GM12878 (cell line): ENCODE results near the gene ADM2. TPM values are rescaled to one million over a fixed set of nuclear protein-coding genes. Genes with fewer than 3 reads are reported as not detected.
A peak's percentile ranks its signal among the peaks of the same experiment; 100 is the strongest.

Experiments used
- ATF3 ChIP-seq: IDR thresholded peaks from 2 replicates; pipeline ENCODE4 v1.6.1; 2011; ENCODE audit warnings: low read depth, mild to moderate bottlenecking, low read length, moderate library complexity, borderline replicate concordance; ENCODE audit errors: extremely low read depth
- BHLHE40 ChIP-seq, 2 experiments: fragments of 450-650 bp in 1 of 2; IDR thresholded peaks; 2 replicates each; pipeline ENCODE4 v1.6.1; 2011 to 2017; ENCODE audit warnings: low read depth in 2 of 2, borderline replicate concordance in 1 of 2, improper control_type of control experiment in 1 of 2, low read length in 1 of 2, mild to moderate bottlenecking in 1 of 2
- CEBPB ChIP-seq, 2 experiments: fragments of 150-350 bp in 1 of 2; IDR thresholded peaks; 2 replicates each; pipeline ENCODE4 v1.6.1; 2012 to 2014; ENCODE audit warnings: low read depth in 2 of 2, low read length in 2 of 2, borderline replicate concordance in 1 of 2, inconsistent platforms in 1 of 2
- E4F1 ChIP-seq: fragments of 450-650 bp; IDR thresholded peaks from 2 replicates; pipeline ENCODE4 v1.6.1; 2018; ENCODE audit warnings: borderline replicate concordance, mild to moderate bottlenecking; ENCODE audit not compliant: partially characterized antibody
- ESRRA ChIP-seq: IDR thresholded peaks from 2 replicates; pipeline ENCODE4 v1.6.1; 2012; ENCODE audit warnings: mild to moderate bottlenecking, low read length, improper control_type of control experiment
- ETV6 ChIP-seq, 2 experiments: fragments of 450-650 bp in 1 of 2; IDR thresholded peaks in 1 of 2; conservative IDR thresholded peaks in 1 of 2; 2 replicates each; pipeline ENCODE4 v1.6.1; 2014; ENCODE audit warnings: antibody characterized with exemption in 1 of 2, borderline replicate concordance in 1 of 2, low read depth in 1 of 2, mild to moderate bottlenecking in 1 of 2, moderate library complexity in 1 of 2
- FOXK2 ChIP-seq: fragments of 450-650 bp; IDR thresholded peaks from 2 replicates; pipeline ENCODE4 v1.6.1; 2017; ENCODE audit warnings: mild to moderate bottlenecking, moderate library complexity
- HCFC1 ChIP-seq: fragments of 150-350 bp; IDR thresholded peaks from 2 replicates; pipeline ENCODE4 v1.6.1; 2014; ENCODE audit warnings: low read length
- HSF1 ChIP-seq: fragments of 150-350 bp; IDR thresholded peaks from 2 replicates; pipeline ENCODE4 v1.6.1; 2014; ENCODE audit warnings: mild to moderate bottlenecking, low read depth, low read length
- IKZF1 ChIP-seq: fragments of 450-650 bp; conservative IDR thresholded peaks from 2 replicates; pipeline ENCODE4 v1.6.1; 2017; ENCODE audit warnings: antibody characterized with exemption, mild to moderate bottlenecking
- JUND ChIP-seq: IDR thresholded peaks from 2 replicates; pipeline ENCODE4 v1.6.1; 2012; ENCODE audit warnings: low read depth, mild to moderate bottlenecking, low read length, improper control_type of control experiment, moderate library complexity
- MAX ChIP-seq: IDR thresholded peaks from 2 replicates; pipeline ENCODE4 v1.6.1; 2012; ENCODE audit warnings: low read depth, low read length, improper control_type of control experiment
- MYC ChIP-seq: IDR thresholded peaks from 2 replicates; pipeline ENCODE4 v1.6.1; 2011; ENCODE audit warnings: mild to moderate bottlenecking, low read length, moderate library complexity, inconsistent platforms; ENCODE audit not compliant: insufficient read depth, insufficient replicate concordance, insufficient read length, severe bottlenecking
- NBN ChIP-seq: fragments of 450-650 bp; IDR thresholded peaks from 2 replicates; pipeline ENCODE4 v1.6.1; 2016
- NFYA ChIP-seq: IDR thresholded peaks from 2 replicates; pipeline ENCODE4 v1.6.1; 2011; ENCODE audit warnings: low read depth, mild to moderate bottlenecking, low read length, improper control_type of control experiment, borderline replicate concordance
- NKRF ChIP-seq: fragments of 450-650 bp; conservative IDR thresholded peaks from 2 replicates; pipeline ENCODE4 v1.6.1; 2017; ENCODE audit warnings: mild to moderate bottlenecking, moderate library complexity
- POLR2A ChIP-seq: IDR thresholded peaks from 2 replicates; pipeline ENCODE4 v1.6.1; 2011; ENCODE audit warnings: low read depth, mild to moderate bottlenecking, low read length
- RFX5 ChIP-seq: IDR thresholded peaks from 2 replicates; pipeline ENCODE4 v1.6.1; 2011; ENCODE audit warnings: low read depth, low read length, improper control_type of control experiment
- SIN3A ChIP-seq: IDR thresholded peaks from 2 replicates; pipeline ENCODE4 v1.6.1; 2012; ENCODE audit warnings: low read depth, low read length, improper control_type of control experiment
- SIX5 ChIP-seq: IDR thresholded peaks from 2 replicates; pipeline ENCODE4 v1.6.1; 2011; ENCODE audit warnings: mild to moderate bottlenecking, low read depth, low read length, moderate library complexity; ENCODE audit not compliant: severe bottlenecking
- SREBF1 ChIP-seq: IDR thresholded peaks from 2 replicates; pipeline ENCODE4 v1.6.1; 2012; ENCODE audit warnings: mild to moderate bottlenecking, low read length
- TCF12 ChIP-seq: IDR thresholded peaks from 2 replicates; pipeline ENCODE4 v1.6.1; 2011; ENCODE audit warnings: low read depth, mild to moderate bottlenecking, low read length
- TCF3 ChIP-seq: IDR thresholded peaks from 2 replicates; pipeline ENCODE4 v1.6.1; 2012; ENCODE audit warnings: low read depth, mild to moderate bottlenecking, low read length, borderline replicate concordance; ENCODE audit not compliant: insufficient read depth
- TCF7 ChIP-seq: IDR thresholded peaks from 2 replicates; pipeline ENCODE4 v1.6.1; 2014; ENCODE audit warnings: antibody characterized with exemption, borderline replicate concordance
- polyA plus RNA-seq, 11 experiments: library from polyadenylated mRNA; depleted of rRNA in 4 of 11; unstranded in 6 of 11; stranded (reverse) in 5 of 11; fragments of >200 nt; fragmentation: Nextera tagmentation in 4 of 11; fragmentation: Illumina TruSeq in 1 of 11; extraction: Ambion mirVana in 4 of 11; extraction: Trizol in 1 of 11; gene quantifications; 1 replicate in 1 of 11; 2 replicates in 10 of 11; pipeline versions ENCODE4 v1.2.1 to v1.2.3, GENCODE V29; 2011 to 2016; ENCODE audit warnings: inconsistent platforms in 2 of 11, missing spikeins in 2 of 11, low read depth in 1 of 11
- total RNA-seq, 4 experiments: library from RNA; depleted of rRNA in 3 of 4; stranded (reverse); fragments of >200 nt in 3 of 4; fragmentation: Illumina TruSeq in 1 of 4; extraction: Trizol in 1 of 4; gene quantifications; 2 replicates each; pipeline versions ENCODE4 v1.2.1 to v1.2.3, GENCODE V29; 2013 to 2021

The ADM2 gene
- total and polyA plus RNA-seq, 10 of the 15 experiments (the other 5 are each of a cell fraction or from before 2014, with no cell fraction given), result 0.02 to 0.33 (median 0.12) TPM; not detected in 2

GRCh38 chr22:50529897-50530579 is 48.7 kb downstream of the ADM2 start, which contains the start of gene TYMP (continued):
- TF ChIP-seq IKZF1 (peak; percentile 98), CEBPB (IDR thresholded peaks at IDR 0.05; ENCODE audit: borderline replicate concordance in 1 of 2, low read depth in 2 of 2, low read length in 2 of 2) (0 out of 4 replicates have a peak, but pooled peaks of 1 of the 2 experiments have one; percentile 5), SREBF1 (no peak), FOXK2 (no peak), JUND (no peak), SIN3A (0 out of 2 replicates have a peak, but pooled peaks have one; percentile 5), SIX5 (no peak), NFYA (no peak), TCF3 (0 out of 2 replicates have a peak, but pooled peaks have one; percentile 46), NKRF (peak; percentile 61; the same call in 1 of the 2 replicates), ESRRA (no peak), ATF3 (no peak), TCF12 (no peak), NBN (no peak), E4F1 (no peak), MYC (peak; percentile 81), HCFC1 (peak; percentile 29; the same call in 1 of the 2 replicates), MAX (peak; percentile 86), RFX5 (no peak), ETV6 (conservative IDR thresholded peaks at IDR 0.05 in 1 of 2, IDR thresholded peaks at IDR 0.05 in 1 of 2; ENCODE audit: borderline replicate concordance in 1 of 2, low read depth in 1 of 2) (peak in 1 of 2 experiments; percentile 21; a peak in 1 of 4 replicates), BHLHE40 (IDR thresholded peaks at IDR 0.05; ENCODE audit: borderline replicate concordance in 1 of 2, low read depth in 2 of 2, low read length in 1 of 2) (peak; percentile 4 to 72; a peak in 3 of 4 replicates), POLR2A (no peak), TCF7 (no peak), HSF1 (no peak)
